GM18526 (cell line): ENCODE measurements around the gene PANX1.

Source experiments
- POLR2A ChIP-seq: IDR thresholded peaks from 3 replicates; pipeline ENCODE4 v1.6.1; 2011; ENCODE audit not compliant: insufficient read length; ENCODE audit errors: extremely low read depth

PANX1 gene

GRCh38 chr11:94125407-94126115 lies 3.1 kb upstream of the PANX1 start:
- TF ChIP-seq POLR2A: no peak

DNA sequence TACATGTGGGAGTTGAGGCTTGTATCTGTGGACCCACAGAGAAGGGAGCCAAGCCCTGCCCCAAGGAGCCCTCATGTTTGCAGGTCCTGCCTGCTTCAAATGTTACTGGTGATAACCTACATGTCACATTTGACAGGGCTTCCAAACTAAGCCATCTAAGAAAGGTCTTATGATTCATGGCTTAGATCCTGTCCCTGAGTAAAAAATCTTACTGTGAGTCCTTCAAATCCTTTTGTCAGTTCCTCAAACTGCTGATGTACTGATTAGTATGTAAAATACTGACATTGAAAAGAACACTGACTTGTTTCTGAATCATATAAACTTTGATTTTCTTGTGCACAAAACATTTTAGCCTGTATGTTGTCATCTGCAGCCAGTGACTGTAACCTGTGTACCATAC lies 1.0 kb upstream of the PANX1 start:
- no peak for TF ChIP-seq POLR2A

DNA sequence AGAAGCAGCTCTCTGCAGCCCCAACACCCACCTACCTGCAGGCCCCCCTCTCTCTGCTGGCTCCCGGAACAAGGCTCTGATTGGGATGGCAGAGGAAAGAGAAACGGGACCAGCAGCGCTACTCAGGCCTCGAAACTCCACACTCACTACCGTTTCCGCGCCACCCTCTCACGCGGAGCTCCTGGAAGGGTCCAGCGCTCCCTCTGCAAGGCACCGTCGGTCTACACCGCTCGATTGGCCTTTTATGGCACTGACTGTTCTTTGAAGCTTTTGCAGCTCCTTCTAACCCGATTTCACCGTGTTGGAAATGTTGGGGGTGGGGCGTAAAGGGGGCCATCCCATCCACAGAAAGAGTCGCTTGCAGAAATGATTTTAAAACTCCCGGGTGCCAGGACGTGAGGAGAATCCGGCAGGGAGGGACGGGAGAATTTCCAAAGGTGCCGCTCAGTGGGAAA lies 323 bp upstream of the PANX1 start:
- no peak for TF ChIP-seq POLR2A

DNA sequence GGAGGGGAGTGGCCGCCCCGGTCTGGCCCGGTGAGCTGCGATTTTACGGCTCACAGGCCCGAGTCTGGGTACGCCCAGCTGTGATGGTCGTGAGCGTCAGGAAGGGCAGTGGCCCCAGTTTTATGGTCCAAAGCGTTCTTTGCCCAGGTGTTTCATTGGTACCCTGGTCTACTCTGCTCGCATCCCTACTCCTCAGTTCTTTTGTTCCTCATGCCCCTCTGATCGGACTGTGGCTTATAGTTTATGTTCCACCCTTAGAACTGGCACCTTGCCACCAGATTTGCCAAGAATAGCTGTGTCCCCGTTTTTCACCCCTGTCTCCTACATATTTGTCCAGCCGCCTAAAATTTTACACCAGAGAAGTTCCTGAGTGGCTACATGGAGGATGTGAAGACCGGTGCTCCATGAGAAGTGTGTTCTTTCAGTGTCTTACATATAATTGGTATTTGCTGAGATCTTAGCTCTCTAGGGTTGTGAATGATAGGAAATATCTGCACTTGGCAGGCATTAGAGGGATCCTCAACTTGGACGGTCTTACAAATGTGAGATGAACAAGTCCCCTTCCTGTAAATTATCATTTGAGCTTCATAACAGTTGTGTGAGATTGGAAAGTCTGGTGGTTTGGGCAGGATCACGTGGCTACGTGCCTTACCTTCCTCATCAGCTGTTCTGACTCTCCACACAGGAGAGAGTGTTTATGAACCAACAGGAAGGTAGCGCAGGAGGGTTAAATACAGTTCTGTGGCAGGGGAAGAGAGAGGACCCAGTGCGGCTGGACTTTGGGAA lies 1.1 kb downstream of the PANX1 start:
- no peak for TF ChIP-seq POLR2A

DNA sequence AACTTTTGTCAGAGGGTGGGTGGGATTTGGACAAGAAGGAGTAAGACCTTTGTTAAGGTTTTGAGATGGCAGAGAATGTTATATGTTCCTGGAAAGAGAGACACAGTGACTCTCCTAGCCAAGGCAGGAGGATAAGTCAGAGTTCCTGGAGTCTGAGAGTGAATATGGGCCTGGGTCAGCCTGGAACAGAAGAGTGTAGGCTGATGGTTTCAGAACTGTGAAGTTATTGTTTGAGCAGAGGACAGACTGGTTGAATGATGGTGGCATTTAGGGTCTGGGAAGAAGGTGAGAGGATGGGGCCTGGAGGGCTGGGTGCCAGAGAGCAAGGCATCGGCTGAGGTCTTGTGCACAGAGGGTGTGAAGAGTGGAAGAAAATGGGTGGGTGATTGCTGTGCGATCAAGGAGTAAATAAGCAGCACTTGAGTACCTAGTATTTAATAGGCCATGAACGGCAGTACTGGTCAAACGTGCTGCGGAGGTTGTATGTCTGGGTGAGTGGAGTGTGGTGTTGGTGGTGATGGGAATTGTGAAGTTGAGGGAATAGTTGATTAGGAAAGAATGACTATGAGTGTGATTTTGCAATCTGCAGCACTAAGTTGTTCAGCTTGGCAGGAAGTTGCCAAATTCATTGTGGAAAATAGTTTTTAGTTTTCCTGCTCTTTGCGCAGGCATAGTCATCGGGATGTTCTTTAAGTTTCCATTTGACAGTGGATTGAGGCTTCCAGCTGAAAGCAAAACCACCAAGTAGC lies 1.8 kb downstream of the PANX1 start:
- TF ChIP-seq POLR2A: no peak

GRCh38 chr11:94131047-94131717 lies 2.5 kb downstream of the PANX1 start:
- TF ChIP-seq POLR2A: no peak

DNA sequence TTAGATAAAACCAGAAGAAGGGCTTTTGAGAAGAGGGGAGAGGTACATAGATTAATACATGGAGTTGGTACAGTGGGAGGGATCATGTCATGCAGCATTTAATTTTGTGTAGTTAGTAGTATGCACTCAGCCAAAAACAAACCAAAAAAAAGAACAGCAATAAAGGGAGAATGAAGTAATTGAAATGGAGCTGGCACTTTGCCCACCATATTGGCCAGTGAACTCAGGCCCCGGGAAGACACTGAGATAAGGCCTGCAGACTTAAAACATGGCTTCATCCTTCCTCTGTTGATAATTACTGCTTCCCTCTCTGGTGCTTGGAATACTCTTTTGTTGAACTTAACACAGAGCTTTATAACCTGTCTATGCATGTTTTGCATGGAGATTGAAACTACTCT lies 3.1 kb downstream of the PANX1 start:
- no peak for TF ChIP-seq POLR2A

GRCh38 chr11:94132152-94132558 lies 3.5 kb downstream of the PANX1 start:
- TF ChIP-seq POLR2A: no peak

GRCh38 chr11:94132823-94133408 lies 4.3 kb downstream of the PANX1 start:
- no peak for TF ChIP-seq POLR2A

GRCh38 chr11:94133752-94134151 lies 5.1 kb downstream of the PANX1 start:
- TF ChIP-seq POLR2A: no peak

DNA sequence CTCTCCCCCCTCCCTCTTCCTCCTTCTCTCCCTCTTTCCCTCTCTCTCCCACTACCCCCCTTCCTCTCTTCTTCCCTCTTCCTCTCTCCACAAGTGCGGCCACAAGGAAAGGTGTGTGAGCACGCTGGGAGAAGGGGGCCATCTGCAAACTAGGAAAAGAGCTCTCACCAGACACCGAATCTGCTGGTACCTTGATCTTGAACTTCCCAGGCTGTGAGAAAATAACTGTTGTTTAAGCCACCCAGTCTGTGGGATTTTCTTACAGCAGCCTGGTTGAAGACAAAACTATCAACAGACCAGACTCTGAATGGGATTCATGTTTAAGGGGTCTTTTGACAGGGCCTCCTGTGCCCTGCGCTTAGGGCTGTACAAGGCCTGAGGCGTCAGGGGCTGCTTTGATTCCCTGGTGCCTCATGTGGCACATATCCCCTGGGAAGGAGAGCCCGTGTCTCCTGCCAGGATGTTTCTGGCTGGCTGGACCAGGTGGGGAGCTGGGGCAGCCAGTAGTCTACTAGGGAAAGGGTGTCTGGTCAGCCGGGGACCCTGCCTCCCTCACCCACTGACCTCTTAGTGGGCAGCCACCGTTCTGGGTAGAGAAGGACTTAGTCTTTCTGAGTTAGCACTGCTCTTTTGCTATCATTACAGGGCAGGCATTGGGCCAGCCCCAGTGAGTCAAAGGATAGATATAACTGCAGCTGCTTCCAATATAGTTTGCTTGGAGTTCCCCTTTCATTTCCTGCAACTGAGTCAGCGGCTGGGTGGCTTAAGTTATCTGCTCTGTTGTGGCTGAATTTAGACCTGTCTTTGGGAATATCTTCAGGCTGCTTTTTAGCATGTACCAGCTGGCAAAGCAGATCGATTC lies 6.2 kb downstream of the PANX1 start:
- no peak for TF ChIP-seq POLR2A

DNA sequence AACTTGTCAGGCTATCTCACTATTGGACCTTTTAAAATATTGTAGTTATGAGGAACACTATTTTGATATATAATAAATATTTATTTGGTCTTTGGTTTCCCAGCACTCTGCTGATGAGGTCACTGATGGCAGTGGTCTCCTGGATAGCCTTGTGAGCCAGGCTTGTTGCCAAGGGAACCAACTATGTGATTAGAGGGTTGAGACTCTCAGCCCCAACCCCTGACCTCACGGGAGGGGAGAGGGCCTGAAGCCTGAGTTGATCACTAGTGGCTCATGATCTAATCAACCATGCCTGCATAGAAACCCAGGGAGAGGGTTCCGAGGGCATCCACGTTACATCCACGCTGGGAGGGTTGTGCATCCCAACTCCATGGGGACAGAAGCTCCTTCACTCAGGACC lies 10.8 kb downstream of the PANX1 start:
- no peak for TF ChIP-seq POLR2A

DNA sequence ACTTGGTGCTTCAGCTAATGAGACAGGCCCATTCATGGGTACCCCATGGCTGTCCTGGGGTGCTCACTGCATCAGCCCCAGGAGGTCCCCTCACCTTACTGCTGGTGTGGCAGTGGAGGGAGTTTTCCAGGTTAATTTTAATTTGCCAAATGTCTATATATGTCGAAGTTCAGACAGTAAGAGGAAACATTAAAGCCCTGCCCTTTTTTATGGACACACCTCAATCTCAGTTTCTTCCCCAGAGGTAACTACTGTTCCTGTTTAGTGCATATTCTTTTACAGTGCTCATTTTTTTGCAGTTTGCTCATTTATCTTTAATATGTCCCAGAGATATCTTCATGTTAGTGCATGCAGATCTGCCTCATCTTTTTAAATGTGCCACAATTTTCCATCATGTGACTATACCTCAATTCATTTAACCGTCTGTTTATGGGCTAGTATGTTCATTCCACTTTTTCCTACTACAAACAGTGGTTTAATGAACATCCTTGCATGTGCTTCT lies 11.6 kb downstream of the PANX1 start:
- TF ChIP-seq POLR2A: no peak

DNA sequence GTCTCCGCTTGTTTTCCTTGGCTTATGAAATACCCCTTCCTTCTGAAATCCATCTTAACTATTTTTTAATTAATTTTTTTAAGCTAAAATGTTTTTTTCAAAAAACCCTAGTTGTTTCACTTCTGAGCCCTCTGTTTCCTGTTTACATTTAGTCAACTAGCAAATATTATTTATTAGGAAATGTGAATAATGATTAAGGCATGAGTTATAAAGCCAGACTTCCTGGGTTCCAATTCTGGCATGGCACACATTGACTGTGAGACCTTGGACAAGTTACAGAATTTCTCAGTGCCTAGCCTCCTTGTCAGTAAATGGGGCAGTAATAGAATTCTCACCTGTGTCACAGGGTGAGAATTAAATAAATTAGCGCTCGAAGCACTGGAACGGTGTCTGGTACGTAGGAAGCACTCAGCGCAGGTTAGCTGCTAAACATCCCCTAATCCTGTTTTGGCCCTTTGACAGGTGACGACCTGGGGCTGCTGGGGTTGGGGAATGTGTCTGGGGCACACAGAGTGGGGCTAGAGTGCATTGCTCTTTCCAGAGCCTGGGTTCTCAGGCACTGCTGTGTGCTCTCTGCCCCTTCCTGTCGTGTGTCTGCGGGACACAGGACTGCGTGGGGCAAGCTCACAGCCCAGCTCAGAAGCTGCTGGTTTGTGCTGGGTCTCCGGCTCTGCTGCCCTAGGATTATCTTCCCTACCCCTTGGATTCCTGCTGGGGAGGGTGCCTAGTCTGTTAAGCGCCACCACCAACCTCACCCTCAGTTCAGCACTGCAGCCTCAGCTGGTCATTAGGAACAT lies 13.1 kb downstream of the PANX1 start:
- no peak for TF ChIP-seq POLR2A
